Ishikawa (cell line): ENCODE results near the gene GUCY1A1.

Source experiments
- EP300 ChIP-seq: IDR thresholded peaks from 2 replicates; pipeline ENCODE4 v1.6.1; 2012; ENCODE audit warnings: borderline replicate concordance
- FOXM1 ChIP-seq: IDR thresholded peaks from 2 replicates; pipeline ENCODE4 v1.6.1; 2012; ENCODE audit warnings: low read depth, borderline replicate concordance
- YY1 ChIP-seq: IDR thresholded peaks from 2 replicates; pipeline ENCODE4 v1.6.1; 2012; ENCODE audit warnings: low read depth
- TF ChIP-seq, protein P1 (sequence below): IDR thresholded peaks from 2 replicates; pipeline ENCODE4 v1.6.1; 2012

- TF ChIP-seq FOXM1 (no peak), EP300 (no peak), YY1 (no peak)
- TF ChIP-seq, protein P1, sequence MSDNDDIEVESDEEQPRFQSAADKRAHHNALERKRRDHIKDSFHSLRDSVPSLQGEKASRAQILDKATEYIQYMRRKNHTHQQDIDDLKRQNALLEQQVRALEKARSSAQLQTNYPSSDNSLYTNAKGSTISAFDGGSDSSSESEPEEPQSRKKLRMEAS, result no peak
Observed at GRCh38 chr4:155758481-155759371, 92.1 kb downstream of the GUCY1A1 start, which contains the start of gene GUCY1B1.
